Stimulated activated naive CD8-positive, alpha-beta T cell treated with anti-CD3 and anti-CD28 coated beads, Interleukin-15, Interleukin-2, amounts not matched to agents 100 ng/mL and 50 ng/mL, for 24 hours (primary cell): ENCODE measurements around the gene CDC42EP5.

ENCODE experiments used
- H3K27ac Mint-ChIP-seq: one replicate; pipeline ENCODE4 v1.8.0; 2021; ENCODE audit warnings: mild to moderate bottlenecking, mixed read lengths
- H3K27me3 Mint-ChIP-seq: one replicate; pipeline ENCODE4 v1.8.0; 2021; ENCODE audit warnings: mixed read lengths
- H3K36me3 Mint-ChIP-seq: one replicate; pipeline ENCODE4 v1.8.0; 2021; ENCODE audit warnings: low read depth, mixed read lengths
- H3K4me1 Mint-ChIP-seq: one replicate; pipeline ENCODE4 v1.8.0; 2021; ENCODE audit warnings: low read depth, mixed read lengths
- H3K4me3 Mint-ChIP-seq: one replicate; pipeline ENCODE4 v1.8.0; 2021; ENCODE audit warnings: mild to moderate bottlenecking, mixed read lengths
- H3K9me3 Mint-ChIP-seq: one replicate; pipeline ENCODE4 v1.8.0; 2021; ENCODE audit warnings: mixed read lengths

Gene CDC42EP5

DNA sequence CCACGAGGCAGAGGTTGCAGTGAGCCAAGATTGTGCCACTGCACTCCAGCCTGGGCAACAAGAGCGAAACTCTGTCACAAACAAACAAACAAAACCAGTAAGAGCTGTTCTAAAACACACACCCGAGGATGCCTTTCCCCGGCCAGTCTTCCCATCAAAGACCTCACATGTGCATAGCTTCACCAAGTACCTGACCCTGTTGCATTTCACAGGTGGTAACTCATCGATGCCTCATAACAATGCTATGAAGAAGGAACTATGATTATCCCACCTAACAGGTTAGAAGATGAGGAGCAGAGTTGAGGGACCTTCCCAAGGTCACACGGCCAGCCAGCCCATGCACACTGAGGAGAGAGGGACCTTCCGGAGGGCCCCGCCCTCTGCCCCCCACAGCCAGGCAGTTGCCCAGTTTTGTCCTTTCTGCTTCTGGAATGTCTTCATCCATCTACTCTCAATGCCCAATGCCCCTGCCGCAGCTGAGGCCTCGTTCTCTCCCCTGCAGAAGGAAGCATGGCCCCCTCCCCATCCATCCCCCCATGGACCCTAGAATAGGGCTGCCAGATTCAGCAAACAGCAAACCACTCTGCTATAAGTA lies 40.9 kb downstream of the CDC42EP5 start:
- Mint-ChIP-seq H3K27me3 (peaks cover 9% of the 10 kb centered on the region), H3K36me3 (peaks cover 4% of the 10 kb centered on the region), H3K4me3 (no peak overlapping the region), H3K4me1 (peaks cover 16% of the 10 kb centered on the region), H3K27ac (no peak overlapping the region), H3K9me3 (no peaks in the 10 kb centered on the region)

- H3K27me3 Mint-ChIP-seq = peaks cover 13% of the 10 kb centered on the region
- no peak overlapping the region for H3K27ac Mint-ChIP-seq
- H3K9me3 Mint-ChIP-seq = no peaks in the 10 kb centered on the region
- H3K4me3 Mint-ChIP-seq = no peak overlapping the region
- H3K36me3 Mint-ChIP-seq = no peaks in the 10 kb centered on the region
- peaks cover 16% of the 10 kb centered on the region for H3K4me1 Mint-ChIP-seq
These were observed 41.7 kb downstream of the CDC42EP5 start for GRCh38 chr19:54431255-54431838.

- Mint-ChIP-seq H3K9me3 (no peaks in the 10 kb centered on the region), H3K27ac (no peak overlapping the region), H3K4me3 (no peak overlapping the region), H3K27me3 (peaks cover 17% of the 10 kb centered on the region), H3K4me1 (peaks cover 16% of the 10 kb centered on the region), H3K36me3 (no peaks in the 10 kb centered on the region)
These were observed 42.5 kb downstream of the CDC42EP5 start for GRCh38 chr19:54430306-54431254.

DNA sequence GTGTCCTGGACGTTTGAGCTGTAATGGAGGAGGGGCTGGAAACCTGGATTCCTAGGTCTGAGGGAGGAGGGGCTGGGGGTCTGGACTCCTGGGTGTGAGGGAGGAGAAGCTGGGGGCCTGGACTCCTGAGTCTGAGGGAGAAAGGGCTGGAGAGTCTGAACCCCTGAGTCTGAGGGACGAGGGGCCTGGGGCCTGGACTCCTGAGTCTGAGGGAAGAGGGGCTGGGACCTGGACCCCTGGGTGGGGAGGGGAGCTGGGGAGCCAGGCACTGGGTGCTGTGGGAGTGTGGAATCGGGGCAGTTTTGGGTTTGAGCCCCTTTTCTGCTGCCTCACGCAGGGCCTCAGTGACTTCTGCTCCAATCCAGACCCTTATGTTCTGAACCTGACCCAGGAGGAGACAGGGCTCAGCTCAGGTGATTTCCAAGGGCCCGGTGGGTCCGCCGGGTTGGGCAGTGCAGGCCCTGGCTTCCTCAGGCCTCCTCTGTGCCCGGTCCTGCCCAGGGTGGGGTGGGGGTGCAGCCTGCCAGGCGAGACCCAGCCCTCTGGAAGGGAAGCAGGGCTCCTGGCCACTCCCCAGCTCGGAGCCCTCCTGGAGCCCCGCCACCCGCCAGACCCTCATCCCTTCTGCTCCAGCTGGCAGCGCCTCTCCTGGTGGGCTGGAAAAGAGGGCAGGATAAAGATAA lies 43.4 kb downstream of the CDC42EP5 start:
- Mint-ChIP-seq H3K36me3 (no peaks in the 10 kb centered on the region), H3K27me3 (peaks cover 24% of the 10 kb centered on the region), H3K9me3 (no peaks in the 10 kb centered on the region)

DNA sequence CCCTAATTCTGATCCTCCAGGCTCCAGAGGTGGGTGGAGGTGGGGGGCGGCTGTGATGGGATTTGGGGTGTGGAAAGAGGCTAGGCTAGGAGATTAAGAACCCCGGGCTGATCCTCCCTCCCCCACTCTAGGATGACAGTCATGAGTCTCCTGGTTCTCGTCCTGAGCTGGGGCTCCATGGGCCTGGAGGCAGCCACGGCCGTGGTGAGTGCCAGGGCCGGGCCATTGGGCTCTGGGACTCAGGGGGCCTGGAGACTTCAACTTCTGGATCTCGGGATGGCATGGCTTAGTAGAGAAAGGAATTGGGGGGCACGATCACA lies 44.0 kb downstream of the CDC42EP5 start:
- H3K9me3 Mint-ChIP-seq = no peaks in the 10 kb centered on the region
- peaks cover 24% of the 10 kb centered on the region for H3K27me3 Mint-ChIP-seq
- no peaks in the 10 kb centered on the region for H3K36me3 Mint-ChIP-seq
- no peak overlapping the region for H3K27ac Mint-ChIP-seq
- peaks cover 5% of the 10 kb centered on the region for H3K4me1 Mint-ChIP-seq
- no peak overlapping the region for H3K4me3 Mint-ChIP-seq

More for the DNA sequence above, 43.4 kb downstream of the CDC42EP5 start:
- Mint-ChIP-seq H3K27ac (no peak overlapping the region), H3K4me3 (no peak overlapping the region), H3K4me1 (peaks cover 10% of the 10 kb centered on the region)

GRCh38 chr19:54428323-54429175 lies 44.5 kb downstream of the CDC42EP5 start:
- peaks cover 5% of the 10 kb centered on the region for H3K4me1 Mint-ChIP-seq
- H3K4me3 Mint-ChIP-seq = no peak overlapping the region
- peaks cover 26% of the 10 kb centered on the region for H3K27me3 Mint-ChIP-seq
- H3K36me3 Mint-ChIP-seq = no peaks in the 10 kb centered on the region
- H3K9me3 Mint-ChIP-seq = no peaks in the 10 kb centered on the region
- H3K27ac Mint-ChIP-seq = no peak overlapping the region

GRCh38 chr19:54427586-54427985 lies 45.5 kb downstream of the CDC42EP5 start:
- Mint-ChIP-seq H3K9me3 (no peaks in the 10 kb centered on the region), H3K4me3 (no peak overlapping the region), H3K27me3 (peaks cover 28% of the 10 kb centered on the region), H3K36me3 (no peaks in the 10 kb centered on the region), H3K27ac (no peak overlapping the region), H3K4me1 (peaks cover 5% of the 10 kb centered on the region)

- H3K27ac Mint-ChIP-seq = no peak overlapping the region
- peaks cover 28% of the 10 kb centered on the region for H3K27me3 Mint-ChIP-seq
- no peaks in the 10 kb centered on the region for H3K9me3 Mint-ChIP-seq
- H3K4me1 Mint-ChIP-seq = peaks cover 4% of the 10 kb centered on the region
- no peaks in the 10 kb centered on the region for H3K36me3 Mint-ChIP-seq
- no peak overlapping the region for H3K4me3 Mint-ChIP-seq
These were observed 46.7 kb downstream of the CDC42EP5 start for GRCh38 chr19:54426291-54426931.

GRCh38 chr19:54425382-54425723 lies 47.7 kb downstream of the CDC42EP5 start:
- Mint-ChIP-seq H3K4me1 (no peaks in the 10 kb centered on the region), H3K27ac (no peak overlapping the region), H3K36me3 (no peaks in the 10 kb centered on the region), H3K27me3 (peaks cover 28% of the 10 kb centered on the region), H3K4me3 (no peak overlapping the region), H3K9me3 (no peaks in the 10 kb centered on the region)

GRCh38 chr19:54424660-54425381 lies 48.3 kb downstream of the CDC42EP5 start:
- Mint-ChIP-seq H3K27ac (no peak overlapping the region), H3K4me1 (no peaks in the 10 kb centered on the region), H3K4me3 (no peak overlapping the region), H3K9me3 (no peaks in the 10 kb centered on the region), H3K36me3 (no peaks in the 10 kb centered on the region), H3K27me3 (peaks cover 29% of the 10 kb centered on the region)

DNA sequence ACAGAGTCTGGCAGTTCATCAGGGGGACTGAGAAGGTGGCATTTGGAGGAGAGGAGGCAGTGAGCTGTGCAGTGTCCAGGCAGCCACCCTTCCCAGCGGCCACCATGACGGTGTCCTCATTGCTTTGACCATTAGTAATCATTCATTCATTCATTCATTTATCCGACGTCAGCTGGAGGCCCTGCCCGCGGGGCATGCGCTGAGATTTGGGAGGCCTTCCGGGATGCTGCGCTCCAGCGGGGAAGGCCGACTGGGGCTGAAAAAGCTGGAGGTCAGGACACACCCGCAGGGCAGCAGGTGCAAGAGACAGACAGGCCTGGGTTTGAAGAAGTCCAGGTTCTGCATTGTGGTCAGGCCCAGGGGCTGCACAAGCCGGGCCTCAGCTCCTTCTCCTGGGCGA lies 48.9 kb downstream of the CDC42EP5 start:
- H3K9me3 Mint-ChIP-seq = no peaks in the 10 kb centered on the region
- H3K36me3 Mint-ChIP-seq = no peaks in the 10 kb centered on the region
- no peak overlapping the region for H3K27ac Mint-ChIP-seq
- peaks cover 31% of the 10 kb centered on the region for H3K27me3 Mint-ChIP-seq
- no peaks in the 10 kb centered on the region for H3K4me1 Mint-ChIP-seq
- no peak overlapping the region for H3K4me3 Mint-ChIP-seq

- peaks cover 32% of the 10 kb centered on the region for H3K27me3 Mint-ChIP-seq
- H3K4me3 Mint-ChIP-seq = no peak overlapping the region
- no peaks in the 10 kb centered on the region for H3K9me3 Mint-ChIP-seq
- no peak overlapping the region for H3K27ac Mint-ChIP-seq
- H3K36me3 Mint-ChIP-seq = no peaks in the 10 kb centered on the region
- peaks cover 14% of the 10 kb centered on the region for H3K4me1 Mint-ChIP-seq
These were observed 51.0 kb downstream of the CDC42EP5 start for GRCh38 chr19:54422136-54422535.

GRCh38 chr19:54421521-54421920 lies 51.6 kb downstream of the CDC42EP5 start:
- no peak overlapping the region for H3K27ac Mint-ChIP-seq
- no peak overlapping the region for H3K4me3 Mint-ChIP-seq
- H3K27me3 Mint-ChIP-seq = peaks cover 32% of the 10 kb centered on the region

More at GRCh38 chr19:54421521-54421920, 51.6 kb downstream of the CDC42EP5 start:
- Mint-ChIP-seq H3K36me3 (no peaks in the 10 kb centered on the region), H3K4me1 (peaks cover 16% of the 10 kb centered on the region), H3K9me3 (no peaks in the 10 kb centered on the region)
